Measurements from ENCODE around the gene SSBP2. TPM values are rescaled to one million over a fixed set of nuclear protein-coding genes. Genes with fewer than 3 reads are reported as not detected.

The SSBP2 gene
- total RNA-seq, 3 donors from 2014 or later: 17.5 to 77.9 (median 20.9) TPM

DNA sequence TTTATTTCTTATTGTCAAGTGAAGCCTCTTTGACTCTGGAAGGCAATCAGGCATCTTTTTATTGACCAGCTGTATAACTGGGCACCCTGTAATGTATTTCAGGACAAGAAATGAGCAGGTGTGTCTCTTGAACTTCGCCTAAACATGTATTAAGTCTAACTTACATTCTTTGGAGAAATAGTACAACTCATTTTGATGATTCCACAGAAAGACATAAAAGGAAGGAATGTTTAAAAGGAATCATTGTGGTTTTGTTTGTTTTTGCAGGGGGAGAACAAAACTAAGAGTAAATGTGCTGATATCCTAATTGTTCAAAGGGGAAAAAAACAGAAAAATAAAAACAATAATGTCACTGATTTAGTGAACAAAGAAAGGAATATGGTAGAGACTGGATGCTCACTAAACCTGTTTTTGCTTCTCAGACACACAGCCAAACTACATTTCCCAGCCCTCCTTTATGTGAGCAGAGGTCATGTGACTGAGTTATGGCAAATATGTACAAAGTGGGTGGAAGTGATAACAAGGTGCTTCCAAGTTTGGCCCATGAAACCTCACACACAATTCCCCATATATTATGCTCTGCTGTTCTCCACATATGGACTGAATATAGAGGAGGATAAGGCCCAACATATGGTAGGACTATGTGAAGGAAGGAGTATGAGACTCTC, 206.4 kb downstream of the SSBP2 start:
- peak in 1 of 3 donors; percentile 41 for DNase-seq
- H3K4me3 ChIP-seq: no peak overlapping the region
- ATAC-seq: peak; percentile 87
- intact Hi-C loops (cut with DNase I, micrococcal nuclease): no loop called here
- H3K9me3 ChIP-seq: no peaks in the 10 kb centered on the region
- no peaks in the 10 kb centered on the region for H3K4me1 ChIP-seq (ENCODE audit: low read depth)
- TF ChIP-seq, protein P1, sequence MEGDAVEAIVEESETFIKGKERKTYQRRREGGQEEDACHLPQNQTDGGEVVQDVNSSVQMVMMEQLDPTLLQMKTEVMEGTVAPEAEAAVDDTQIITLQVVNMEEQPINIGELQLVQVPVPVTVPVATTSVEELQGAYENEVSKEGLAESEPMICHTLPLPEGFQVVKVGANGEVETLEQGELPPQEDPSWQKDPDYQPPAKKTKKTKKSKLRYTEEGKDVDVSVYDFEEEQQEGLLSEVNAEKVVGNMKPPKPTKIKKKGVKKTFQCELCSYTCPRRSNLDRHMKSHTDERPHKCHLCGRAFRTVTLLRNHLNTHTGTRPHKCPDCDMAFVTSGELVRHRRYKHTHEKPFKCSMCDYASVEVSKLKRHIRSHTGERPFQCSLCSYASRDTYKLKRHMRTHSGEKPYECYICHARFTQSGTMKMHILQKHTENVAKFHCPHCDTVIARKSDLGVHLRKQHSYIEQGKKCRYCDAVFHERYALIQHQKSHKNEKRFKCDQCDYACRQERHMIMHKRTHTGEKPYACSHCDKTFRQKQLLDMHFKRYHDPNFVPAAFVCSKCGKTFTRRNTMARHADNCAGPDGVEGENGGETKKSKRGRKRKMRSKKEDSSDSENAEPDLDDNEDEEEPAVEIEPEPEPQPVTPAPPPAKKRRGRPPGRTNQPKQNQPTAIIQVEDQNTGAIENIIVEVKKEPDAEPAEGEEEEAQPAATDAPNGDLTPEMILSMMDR (IDR thresholded peaks at IDR 0.05): no peak
- H3K36me3 ChIP-seq (ENCODE audit: low read depth): no peaks in the 10 kb centered on the region

DNA sequence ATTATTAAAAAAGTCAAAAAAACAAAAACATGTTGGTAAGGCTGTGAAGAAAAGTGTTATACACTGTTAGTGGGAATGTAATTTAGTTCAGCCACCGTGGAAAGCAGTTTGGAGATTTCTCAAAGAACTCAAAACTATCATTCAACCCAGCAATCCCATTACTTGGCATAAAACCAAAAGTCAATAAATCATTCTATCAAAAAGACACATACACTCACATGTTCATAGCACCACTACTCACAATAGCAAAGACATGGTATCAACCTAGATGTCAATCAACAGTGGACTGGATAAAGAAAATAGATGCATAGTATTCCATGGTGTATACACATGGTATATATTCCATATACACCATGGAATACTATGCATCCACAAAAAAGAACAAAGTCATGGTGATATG, 208.7 kb downstream of the SSBP2 start:
- H3K36me3 ChIP-seq (ENCODE audit: low read depth): no peaks in the 10 kb centered on the region
- TF ChIP-seq, protein P1 (IDR thresholded peaks at IDR 0.05): no peak
- H3K4me3 ChIP-seq: no peak overlapping the region
- intact Hi-C loops (cut with DNase I, micrococcal nuclease): no loop called here
- H3K9me3 ChIP-seq: no peaks in the 10 kb centered on the region
- H3K4me1 ChIP-seq (ENCODE audit: low read depth): no peaks in the 10 kb centered on the region
- ATAC-seq (no peak), DNase-seq (no peak)

DNA sequence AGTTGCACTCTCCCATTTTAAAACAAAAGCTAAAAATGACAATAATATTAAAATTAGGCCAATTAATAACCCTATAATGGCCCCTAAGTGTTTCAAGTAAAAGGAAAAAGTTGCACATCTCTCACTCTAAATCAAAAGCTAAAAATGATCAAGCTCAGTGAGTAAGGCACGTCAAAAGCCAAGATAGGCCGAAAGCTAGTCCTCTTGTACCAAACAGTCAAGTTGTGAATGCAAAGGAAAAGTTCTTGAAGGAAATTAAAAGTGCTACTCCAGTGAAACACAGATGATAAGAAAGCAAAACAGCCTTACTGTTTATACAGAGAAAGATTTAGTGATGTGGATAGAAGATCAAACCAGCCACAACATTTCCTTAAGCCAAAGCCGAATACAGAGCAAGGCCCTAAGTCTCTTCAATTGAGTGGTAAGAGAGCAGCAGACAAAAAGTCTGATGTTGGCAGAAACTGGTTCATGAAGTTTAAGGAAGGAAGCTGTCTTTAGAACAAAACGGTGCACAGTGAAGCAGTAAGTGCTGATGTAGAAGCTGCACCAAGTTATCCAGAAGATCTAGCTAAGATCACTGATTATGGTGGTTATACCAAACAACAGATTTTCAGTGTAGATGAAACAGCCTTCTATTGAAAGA, 212.9 kb downstream of the SSBP2 start:
- TF ChIP-seq, protein P1 (IDR thresholded peaks at IDR 0.05): no peak
- DNase-seq: no peak
- intact Hi-C loops (cut with DNase I, micrococcal nuclease): no loop called here
- H3K9me3 ChIP-seq: no peaks in the 10 kb centered on the region
- no peak for ATAC-seq
- H3K4me1 ChIP-seq (ENCODE audit: low read depth): no peaks in the 10 kb centered on the region
- no peak overlapping the region for H3K4me3 ChIP-seq
- H3K36me3 ChIP-seq (ENCODE audit: low read depth): no peaks in the 10 kb centered on the region

DNA sequence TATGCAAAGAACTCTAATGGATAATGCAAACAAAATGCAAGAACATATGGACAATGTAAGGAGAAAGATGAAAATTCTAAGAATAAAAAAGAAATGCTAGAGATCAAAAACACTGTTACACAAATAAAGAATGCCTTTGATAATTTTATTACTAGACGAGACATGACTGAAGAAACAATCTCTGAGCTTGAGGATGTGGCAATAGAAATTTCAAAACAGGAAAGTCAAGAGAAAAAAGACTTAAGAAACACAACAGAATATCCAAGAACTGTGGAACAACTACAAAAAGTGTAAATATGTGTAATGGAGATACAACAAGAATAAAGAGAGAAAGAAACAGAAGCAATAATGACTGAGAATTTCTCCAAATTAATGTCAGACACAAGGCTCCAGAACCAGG, 216.5 kb downstream of the SSBP2 start:
- no peaks in the 10 kb centered on the region for H3K36me3 ChIP-seq (ENCODE audit: low read depth)
- H3K4me1 ChIP-seq (ENCODE audit: low read depth): no peaks in the 10 kb centered on the region
- no peak overlapping the region for H3K4me3 ChIP-seq
- ATAC-seq (no peak), DNase-seq (no peak)
- intact Hi-C loops (cut with DNase I, micrococcal nuclease): no loop called here
- no peaks in the 10 kb centered on the region for H3K9me3 ChIP-seq
- TF ChIP-seq, protein P1 (IDR thresholded peaks at IDR 0.05): no peak

DNA sequence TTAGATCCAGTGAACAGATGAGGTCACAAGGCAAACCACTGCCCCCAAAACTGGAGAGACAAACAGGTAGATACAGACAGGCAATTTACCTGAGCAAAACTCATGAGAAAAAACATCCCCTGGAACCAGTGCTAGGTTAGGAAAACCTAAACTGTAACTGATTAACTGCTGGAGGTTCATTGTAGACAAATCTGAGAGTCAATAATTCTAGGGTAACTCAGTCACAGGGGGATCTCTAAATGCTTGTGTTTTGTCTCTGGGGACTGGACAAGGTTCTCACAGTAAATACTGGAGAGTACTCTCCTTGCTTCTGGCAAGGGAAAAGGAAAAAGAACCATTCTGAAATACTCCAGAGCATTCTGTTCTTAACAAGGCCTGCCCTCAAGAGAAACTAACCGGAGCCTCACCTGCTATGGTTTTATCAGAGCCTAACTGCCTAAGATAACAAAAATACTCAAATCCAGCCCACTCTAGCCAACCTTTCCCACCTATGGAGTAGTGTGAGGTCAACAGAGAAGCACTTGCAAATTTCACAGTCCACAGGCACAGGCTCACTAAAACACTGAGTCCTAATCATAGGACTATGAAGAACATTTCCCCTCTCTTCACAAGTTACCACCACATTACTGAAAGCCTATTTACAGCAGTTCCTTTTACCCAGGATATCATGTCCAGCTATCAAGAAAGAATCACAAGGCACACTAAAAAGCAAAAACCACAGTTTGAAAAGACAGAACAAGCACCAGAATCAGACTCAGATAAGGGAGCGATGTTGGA, 217.1 kb downstream of the SSBP2 start:
- no peaks in the 10 kb centered on the region for H3K4me1 ChIP-seq (ENCODE audit: low read depth)
- TF ChIP-seq, protein P1 (IDR thresholded peaks at IDR 0.05): no peak
- no peak overlapping the region for H3K4me3 ChIP-seq
- DNase-seq (no peak), ATAC-seq (no peak)
- H3K9me3 ChIP-seq: no peaks in the 10 kb centered on the region
- intact Hi-C loops (cut with DNase I, micrococcal nuclease): no loop called here
- H3K36me3 ChIP-seq (ENCODE audit: low read depth): no peaks in the 10 kb centered on the region
